ENCODE data around the gene FLAD1.

DNA sequence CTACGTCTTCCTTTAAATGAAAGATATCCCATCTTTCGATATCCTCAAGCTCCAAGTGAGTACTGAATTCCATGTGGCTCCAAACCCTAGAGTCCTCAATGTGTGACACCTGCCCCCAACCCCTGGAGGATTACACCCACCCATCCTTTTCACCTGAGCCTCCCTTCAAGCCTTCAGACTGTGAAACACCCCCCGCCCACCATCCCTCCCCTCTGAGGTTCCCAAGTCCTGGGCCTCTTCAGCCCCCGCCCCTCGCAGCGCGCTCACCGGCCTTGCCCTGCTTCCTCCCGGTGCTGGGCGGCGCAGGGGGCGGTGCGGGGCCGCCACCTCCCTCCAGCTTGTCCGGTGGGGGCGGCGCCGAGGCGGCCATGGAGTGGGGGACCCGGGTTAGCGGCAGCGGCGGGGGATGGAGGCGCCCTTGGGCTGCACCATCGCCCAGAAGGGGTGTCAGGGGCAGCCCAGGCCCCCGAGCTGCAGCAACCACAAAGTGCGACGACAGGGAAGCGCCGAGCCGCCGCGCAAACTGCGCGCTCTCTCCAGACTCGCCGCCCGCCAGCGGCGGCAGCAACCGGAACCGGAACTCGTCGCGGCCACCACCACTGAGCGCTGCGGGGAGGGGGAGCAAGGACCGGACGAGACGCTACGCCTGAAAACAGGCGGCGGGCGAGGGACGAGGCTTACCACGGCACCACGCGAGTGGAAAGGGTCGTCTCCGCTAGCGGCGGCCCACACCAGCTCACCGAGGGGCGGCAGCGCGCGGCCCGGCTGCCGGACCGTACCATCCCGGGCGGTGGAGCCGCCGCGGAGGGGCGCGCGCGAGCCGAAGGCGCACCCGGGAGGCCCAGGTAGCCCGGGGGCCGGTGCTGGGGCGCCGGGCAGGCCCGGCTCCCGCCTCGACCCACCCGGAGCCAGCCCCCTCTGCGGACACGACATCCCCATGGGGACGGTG is 21.7 kb upstream of the FLAD1 start, which contains the start of gene PYGO2:
- TF ChIP-seq SUZ12 (IDR thresholded peaks at IDR 0.05) (no peak), SP1 (IDR thresholded peaks at IDR 0.05) (no peak), TARDBP (IDR thresholded peaks at IDR 0.05) (no peak), FOXM1 (IDR thresholded peaks at IDR 0.05; ENCODE audit: borderline replicate concordance) (peak; percentile 70; the same call in 1 of the 2 replicates), BHLHE40 (IDR thresholded peaks at IDR 0.05; ENCODE audit: borderline replicate concordance) (peak; percentile 52; the same call in 1 of the 2 replicates), L3MBTL2 (conservative IDR thresholded peaks at IDR 0.05) (0 out of 2 replicates have a peak, but pooled peaks have one; percentile 41), FOXA1 (IDR thresholded peaks at IDR 0.05) (no peak), ZNF384 (IDR thresholded peaks at IDR 0.05) (no peak), PKNOX1 (IDR thresholded peaks at IDR 0.05) (no peak)

Measured in HEK293T (cell line).